ENCODE results near the gene DHDH.
A peak's percentile ranks its signal among the peaks of the same experiment; 100 is the strongest.

Gene DHDH

DNA sequence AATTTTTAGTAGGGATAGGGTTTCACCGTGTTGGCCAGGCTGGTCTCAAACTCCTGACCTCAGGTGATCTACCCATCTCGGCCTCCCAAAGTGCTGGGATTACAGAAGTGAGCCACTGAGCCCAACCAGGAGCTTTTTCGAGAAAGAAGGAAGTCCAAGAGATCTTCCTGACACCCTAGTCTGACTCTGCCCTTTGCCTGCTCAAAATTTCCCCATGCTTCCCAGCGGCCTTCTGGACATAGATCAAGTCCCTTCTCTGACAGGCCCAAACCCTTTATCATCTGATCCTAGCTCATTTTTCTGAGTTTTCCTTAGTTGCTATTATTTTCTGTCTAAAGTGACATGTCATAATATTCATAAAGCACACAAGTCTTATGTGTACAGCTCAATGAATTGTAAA lies 19.6 kb downstream of the DHDH start:
- H3K4me3 ChIP-seq (ENCODE audit: low read depth, low read length): no peak overlapping the region
- DNase-seq (ENCODE audit: low read depth): no peak
- TF ChIP-seq, protein P1, sequence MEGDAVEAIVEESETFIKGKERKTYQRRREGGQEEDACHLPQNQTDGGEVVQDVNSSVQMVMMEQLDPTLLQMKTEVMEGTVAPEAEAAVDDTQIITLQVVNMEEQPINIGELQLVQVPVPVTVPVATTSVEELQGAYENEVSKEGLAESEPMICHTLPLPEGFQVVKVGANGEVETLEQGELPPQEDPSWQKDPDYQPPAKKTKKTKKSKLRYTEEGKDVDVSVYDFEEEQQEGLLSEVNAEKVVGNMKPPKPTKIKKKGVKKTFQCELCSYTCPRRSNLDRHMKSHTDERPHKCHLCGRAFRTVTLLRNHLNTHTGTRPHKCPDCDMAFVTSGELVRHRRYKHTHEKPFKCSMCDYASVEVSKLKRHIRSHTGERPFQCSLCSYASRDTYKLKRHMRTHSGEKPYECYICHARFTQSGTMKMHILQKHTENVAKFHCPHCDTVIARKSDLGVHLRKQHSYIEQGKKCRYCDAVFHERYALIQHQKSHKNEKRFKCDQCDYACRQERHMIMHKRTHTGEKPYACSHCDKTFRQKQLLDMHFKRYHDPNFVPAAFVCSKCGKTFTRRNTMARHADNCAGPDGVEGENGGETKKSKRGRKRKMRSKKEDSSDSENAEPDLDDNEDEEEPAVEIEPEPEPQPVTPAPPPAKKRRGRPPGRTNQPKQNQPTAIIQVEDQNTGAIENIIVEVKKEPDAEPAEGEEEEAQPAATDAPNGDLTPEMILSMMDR (conservative IDR thresholded peaks at IDR 0.05; ENCODE audit: low read depth, low read length): no peak

DNA sequence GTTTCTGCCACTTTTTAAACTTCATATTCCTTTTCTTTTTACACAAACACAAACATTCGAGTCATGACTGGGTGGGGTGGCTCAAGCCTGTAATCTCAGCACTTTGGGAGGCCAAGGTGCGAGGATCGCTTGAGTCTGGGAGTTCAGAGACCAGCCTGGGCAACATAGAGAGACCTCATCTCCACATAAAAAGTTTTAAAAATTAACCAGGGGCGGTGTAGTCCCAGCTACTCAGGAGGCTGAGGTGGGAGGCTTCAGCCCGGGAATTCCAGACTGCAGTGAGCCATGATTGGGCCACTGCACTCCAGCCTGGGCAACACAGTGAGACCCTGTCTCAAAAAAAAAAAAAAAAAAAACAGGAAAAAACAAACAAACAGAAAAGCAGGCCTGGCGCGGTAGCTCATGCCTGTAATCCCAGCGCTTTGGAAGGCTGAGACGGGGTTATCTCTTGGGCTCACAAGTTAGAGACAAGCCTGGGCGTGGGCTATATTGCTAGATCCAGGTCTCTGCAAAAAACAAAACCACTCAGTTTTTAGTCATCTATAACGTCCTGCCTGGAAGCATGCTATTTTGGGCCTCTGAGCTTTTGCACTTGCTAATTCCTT lies 20.6 kb downstream of the DHDH start:
- TF ChIP-seq, protein P1 (conservative IDR thresholded peaks at IDR 0.05; ENCODE audit: low read depth, low read length): no peak
- no peak for DNase-seq (ENCODE audit: low read depth)
- peak overlapping the region; percentile 95 for H3K4me3 ChIP-seq (ENCODE audit: low read depth, low read length)

DNA sequence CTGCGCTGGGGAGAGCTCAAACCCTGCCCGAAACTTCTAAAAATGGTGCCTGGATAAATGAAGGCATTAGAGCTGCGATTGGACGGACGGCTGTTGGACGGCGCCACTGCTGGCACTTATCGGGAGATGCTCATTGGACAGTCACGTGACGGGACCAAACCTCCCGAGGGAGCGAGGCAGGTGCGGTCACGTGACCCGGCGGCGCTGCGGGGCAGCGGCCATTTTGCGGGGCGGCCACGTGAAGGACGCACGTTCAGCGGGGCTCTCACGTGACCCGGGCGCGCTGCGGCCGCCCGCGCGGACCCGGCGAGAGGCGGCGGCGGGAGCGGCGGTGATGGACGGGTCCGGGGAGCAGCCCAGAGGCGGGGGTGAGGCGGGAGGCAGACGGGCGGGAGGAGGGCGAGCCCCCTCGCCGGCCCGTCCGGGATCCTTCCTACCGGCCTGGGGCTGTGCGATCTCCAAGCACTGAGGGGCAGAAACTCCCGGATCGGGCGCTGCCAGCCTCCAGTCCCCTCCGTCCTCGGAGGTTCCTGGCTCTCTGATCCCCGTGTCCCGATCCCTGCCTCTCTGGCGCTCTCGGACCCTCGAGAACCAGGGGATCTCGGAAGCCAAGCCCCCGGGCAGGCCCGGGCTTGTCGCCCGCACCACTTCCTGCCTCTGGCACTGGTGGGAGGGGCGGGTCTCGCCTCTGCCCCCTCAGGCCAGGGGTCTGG lies 21.3 kb downstream of the DHDH start, which contains the start of gene BAX:
TSS of gene BAX (plus strand) at position 281 of the 713 bp plus-strand sequence. CDS start at position 335, 54 bp downstream.
- H3K4me3 ChIP-seq (ENCODE audit: low read depth, low read length): peak within 1 kb of the TSS; percentile 95
- TF ChIP-seq, protein P1 (conservative IDR thresholded peaks at IDR 0.05; ENCODE audit: low read depth, low read length): peak; percentile 9
- peak; percentile 98 for DNase-seq (ENCODE audit: low read depth)

DNA sequence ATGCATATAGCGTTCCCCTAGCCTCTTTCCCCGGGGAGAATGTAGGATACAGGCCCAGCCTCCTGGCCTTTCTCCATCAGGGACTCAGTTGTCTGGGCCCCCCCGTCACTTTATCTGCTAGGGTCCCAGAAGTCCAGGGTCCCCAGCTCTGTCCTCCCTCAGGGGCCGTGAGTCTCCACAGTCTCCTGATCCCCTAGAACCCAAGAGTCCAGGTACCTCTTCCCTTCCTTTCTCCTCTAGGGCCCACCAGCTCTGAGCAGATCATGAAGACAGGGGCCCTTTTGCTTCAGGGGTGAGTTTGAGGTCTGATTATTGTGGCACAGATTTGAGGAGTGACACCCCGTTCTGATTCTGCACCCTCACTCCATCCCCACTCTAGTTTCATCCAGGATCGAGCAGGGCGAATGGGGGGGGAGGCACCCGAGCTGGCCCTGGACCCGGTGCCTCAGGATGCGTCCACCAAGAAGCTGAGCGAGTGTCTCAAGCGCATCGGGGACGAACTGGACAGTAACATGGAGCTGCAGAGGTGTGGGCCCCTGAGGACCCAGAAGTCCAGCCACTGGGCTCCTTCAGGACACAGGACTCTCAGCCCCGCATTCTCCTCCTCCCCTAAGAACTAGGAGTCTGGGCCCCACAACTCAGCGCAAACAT lies 21.9 kb downstream of the DHDH start:
- H3K4me3 ChIP-seq (ENCODE audit: low read depth, low read length): peak overlapping the region; percentile 95
- TF ChIP-seq, protein P1 (conservative IDR thresholded peaks at IDR 0.05; ENCODE audit: low read depth, low read length): no peak
- no peak for DNase-seq (ENCODE audit: low read depth)

DNA sequence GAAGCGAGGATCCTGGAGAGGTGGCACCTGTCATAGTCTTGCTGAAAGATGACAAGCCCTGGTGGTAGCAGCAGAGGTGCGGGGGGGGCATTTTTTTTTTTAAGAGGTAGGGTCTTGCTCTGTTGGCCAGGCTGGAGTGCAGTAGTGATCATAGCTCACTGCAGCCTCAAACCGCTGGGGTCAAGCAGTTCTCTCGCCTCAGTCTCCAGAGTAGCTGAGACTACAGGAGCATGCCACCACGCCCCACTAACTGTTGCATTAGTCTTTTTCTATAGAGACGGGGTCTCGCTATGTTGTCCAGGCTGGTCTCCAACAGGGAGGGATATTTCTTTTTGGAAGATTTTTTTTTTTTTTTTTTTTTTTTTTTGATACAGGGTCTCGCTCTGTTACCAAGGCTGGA lies 24.5 kb downstream of the DHDH start:
- TF ChIP-seq, protein P1 (conservative IDR thresholded peaks at IDR 0.05; ENCODE audit: low read depth, low read length): no peak
- DNase-seq (ENCODE audit: low read depth): no peak

DNA sequence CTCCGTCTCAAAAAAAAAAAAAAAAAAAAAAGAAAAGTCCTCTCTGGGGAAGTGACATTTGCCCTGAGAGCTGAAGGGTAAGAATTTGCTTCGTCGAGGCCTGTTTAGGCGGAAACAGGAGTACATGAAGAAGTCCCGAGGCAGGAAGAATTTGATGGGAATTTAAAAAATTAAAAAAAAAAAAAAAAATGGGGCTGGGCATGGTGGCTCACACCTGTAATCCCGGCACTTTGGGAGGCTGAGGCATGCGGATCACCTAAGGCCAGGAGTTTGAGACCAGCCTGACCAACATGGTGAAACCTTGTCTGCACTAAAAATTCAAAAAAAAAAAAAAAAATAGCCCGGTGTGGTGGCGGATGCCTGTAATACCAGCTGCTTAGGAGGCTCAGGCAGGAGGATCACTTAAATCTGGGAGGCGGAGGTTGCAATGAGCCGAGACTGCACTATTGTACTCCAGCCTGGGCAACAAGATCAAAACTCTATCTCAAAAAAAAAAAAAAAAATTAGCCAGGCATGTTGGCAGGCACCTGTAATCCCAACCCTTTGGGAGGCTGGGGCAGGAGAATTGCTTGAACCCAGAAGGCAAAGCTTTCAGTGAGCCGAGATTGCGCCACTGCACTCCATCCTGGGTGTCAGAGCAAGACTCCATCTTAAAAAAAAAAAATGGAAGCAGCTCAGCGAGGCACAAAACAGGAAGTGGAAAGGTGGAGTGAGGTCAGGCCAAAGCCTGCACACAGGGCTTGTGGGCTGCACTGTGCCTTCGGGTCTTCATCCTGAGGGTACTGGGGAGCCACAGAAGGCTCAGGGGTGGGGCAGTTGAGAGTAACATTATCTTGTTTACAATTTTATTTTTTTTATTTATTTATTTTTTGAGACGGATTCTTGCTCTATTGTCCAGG lies 26.1 kb downstream of the DHDH start:
- TF ChIP-seq, protein P1 (conservative IDR thresholded peaks at IDR 0.05; ENCODE audit: low read depth, low read length): no peak
- no peak for DNase-seq (ENCODE audit: low read depth)
- H3K4me3 ChIP-seq (ENCODE audit: low read depth, low read length): no peak overlapping the region

More for the DNA sequence above, 24.5 kb downstream of the DHDH start:
- H3K4me3 ChIP-seq (ENCODE audit: low read depth, low read length): no peak overlapping the region
